Effector memory CD8-positive, alpha-beta T cell (primary cell): ENCODE results near the gene PLEKHH3.
"Not testable (repeated sequence)": the region's sequence is repeated elsewhere in the genome, so short reads cannot be mapped to it uniquely, and the experiment has no call there.

ENCODE experiments used
- ATAC-seq: fragments of 150-1000 bp; cut with Tn5 transposase; replicated peaks from 2 replicates; pipeline ENCODE4 v1.10.0; 2021; ENCODE audit warnings: mild to moderate bottlenecking, moderate library complexity
- DNase-seq, 3 experiments: peaks; one replicate each; pipeline ENCODE4 v3.0.0; 2021
- H3K27ac Mint-ChIP-seq, 2 donors: one replicate each; pipeline ENCODE4 v1.8.0; 2022; ENCODE audit warnings: mild to moderate bottlenecking in 2 of 2, mixed read lengths in 2 of 2, moderate library complexity in 2 of 2
- H3K27me3 Mint-ChIP-seq, 2 donors: one replicate each; pipeline ENCODE4 v1.8.0; 2022; ENCODE audit warnings: mixed read lengths in 2 of 2
- H3K36me3 Mint-ChIP-seq: one replicate; pipeline ENCODE4 v1.8.0; 2022; ENCODE audit warnings: mild to moderate bottlenecking, moderate library complexity, mixed read lengths; ENCODE audit not compliant: insufficient read depth
- H3K4me1 Mint-ChIP-seq, 2 donors: one replicate each; pipeline ENCODE4 v1.8.0; 2022; ENCODE audit warnings: low read depth in 2 of 2, mixed read lengths in 2 of 2
- H3K4me3 Mint-ChIP-seq, 2 donors: one replicate each; pipeline ENCODE4 v1.8.0; 2022; ENCODE audit warnings: mild to moderate bottlenecking in 2 of 2, mixed read lengths in 2 of 2, moderate library complexity in 2 of 2
- H3K9me3 Mint-ChIP-seq, 2 donors: one replicate each; pipeline ENCODE4 v1.8.0; 2022; ENCODE audit warnings: mixed read lengths in 2 of 2

The PLEKHH3 gene

GRCh38 chr17:42627032-42627764 is 49.6 kb downstream of the PLEKHH3 start:
- not testable (repeated sequence) for H3K27ac Mint-ChIP-seq, H3K4me1 Mint-ChIP-seq, H3K36me3 Mint-ChIP-seq, H3K27me3 Mint-ChIP-seq, DNase-seq, H3K9me3 Mint-ChIP-seq, H3K4me3 Mint-ChIP-seq, ATAC-seq

- no peak overlapping the region for H3K4me3 Mint-ChIP-seq
- H3K27ac Mint-ChIP-seq = no peak overlapping the region
- H3K4me1 Mint-ChIP-seq = no peaks in the 10 kb centered on the region
- no peak for DNase-seq
- no peaks in the 10 kb centered on the region for H3K36me3 Mint-ChIP-seq
- ATAC-seq = no peak
- no peaks in the 10 kb centered on the region for H3K9me3 Mint-ChIP-seq
- no peaks in the 10 kb centered on the region for H3K27me3 Mint-ChIP-seq
Observed at GRCh38 chr17:42623732-42624596, 52.8 kb downstream of the PLEKHH3 start.

DNA sequence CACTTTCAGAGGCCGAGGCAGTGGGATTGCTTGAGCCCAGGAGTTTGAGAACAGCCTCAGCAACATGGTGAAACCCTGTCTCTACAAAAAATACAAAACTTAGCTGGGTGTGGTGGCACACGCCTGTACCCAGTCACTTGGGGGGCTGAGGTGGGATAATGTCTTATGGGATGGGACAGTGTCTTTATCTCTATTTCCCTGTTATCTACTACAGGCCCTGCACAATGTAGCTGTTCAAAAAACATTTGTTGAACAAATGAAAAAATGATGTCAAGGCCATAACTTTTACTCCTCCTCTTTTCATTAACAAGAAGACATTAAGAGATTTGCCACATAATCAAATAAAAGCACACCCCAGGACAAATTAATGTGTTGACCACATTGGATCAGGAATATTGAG is 53.5 kb downstream of the PLEKHH3 start:
- Mint-ChIP-seq H3K27ac (no peak overlapping the region), H3K4me3 (no peak overlapping the region), H3K9me3 (no peaks in the 10 kb centered on the region), H3K36me3 (no peaks in the 10 kb centered on the region), H3K4me1 (peaks cover 0 to 2% of the 10 kb centered on the region in 2 donors), H3K27me3 (no peaks in the 10 kb centered on the region)
- DNase-seq (no peak), ATAC-seq (no peak)

GRCh38 chr17:42621987-42622386 is 54.8 kb downstream of the PLEKHH3 start:
- not testable (repeated sequence) for DNase-seq, ATAC-seq, H3K4me1 Mint-ChIP-seq, H3K36me3 Mint-ChIP-seq, H3K4me3 Mint-ChIP-seq, H3K27me3 Mint-ChIP-seq, H3K9me3 Mint-ChIP-seq
- peak overlapping the region in 1 of 2 donors; percentile 4 for H3K27ac Mint-ChIP-seq

DNA sequence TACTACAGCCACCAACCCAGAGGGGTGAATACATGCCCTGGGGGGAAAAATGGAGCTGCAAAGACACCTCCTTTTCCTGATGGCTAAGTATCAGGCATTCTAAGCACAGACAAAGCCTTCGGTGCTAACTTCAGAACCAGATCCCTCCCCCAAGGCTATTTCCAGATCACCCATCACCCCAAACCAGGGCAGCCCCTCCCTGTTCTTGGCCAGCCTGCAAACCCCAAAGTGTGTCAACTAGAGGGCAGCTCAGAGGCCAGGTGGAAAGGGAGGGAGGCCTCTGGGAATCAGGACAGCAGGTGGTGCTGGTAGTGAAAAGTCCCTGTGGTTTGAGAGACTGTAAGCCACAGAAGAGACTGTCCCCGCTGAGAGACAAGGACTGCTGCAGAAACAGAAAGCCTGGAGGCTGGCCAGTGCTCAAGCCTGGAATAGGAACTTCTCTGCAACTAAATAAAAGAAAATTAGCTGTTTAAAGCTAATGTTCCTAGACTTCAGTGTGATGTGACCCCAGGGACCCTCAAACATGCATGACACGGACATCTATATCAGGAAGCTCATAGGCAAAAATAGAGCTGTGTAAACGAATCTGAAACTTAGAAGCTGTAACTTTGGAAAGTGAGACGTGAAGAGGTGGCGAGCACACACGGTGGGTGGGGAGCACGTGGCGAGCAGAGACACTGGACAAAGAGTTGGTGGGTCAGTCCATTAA is 58.2 kb downstream of the PLEKHH3 start:
- Mint-ChIP-seq H3K27ac (no peak overlapping the region), H3K9me3 (no peaks in the 10 kb centered on the region), H3K36me3 (peaks cover 9% of the 10 kb centered on the region), H3K4me3 (no peak overlapping the region), H3K4me1 (peaks cover 0 to 5% of the 10 kb centered on the region in 2 donors), H3K27me3 (no peaks in the 10 kb centered on the region)
- ATAC-seq (peak; percentile 26), DNase-seq (no peak)

- no peak for ATAC-seq
- Mint-ChIP-seq H3K9me3 (no peaks in the 10 kb centered on the region), H3K27me3 (no peaks in the 10 kb centered on the region), H3K27ac (no peak overlapping the region), H3K36me3 (peaks cover 12% of the 10 kb centered on the region), H3K4me1 (peaks cover 0 to 5% of the 10 kb centered on the region in 2 donors), H3K4me3 (no peak overlapping the region)
- DNase-seq = no peak
Observed at GRCh38 chr17:42617956-42618431, 58.8 kb downstream of the PLEKHH3 start.
